Liver (tissue), 9 donors: ENCODE measurements around the gene NCOA3. TPM values are rescaled to one million over a fixed set of nuclear protein-coding genes. Genes with fewer than 3 reads are reported as not detected.

Experiments used
- DNase-seq: peaks from one replicate; pipeline ENCODE4 v3.0.0-alpha.2; 2017; ENCODE audit warnings: low spot score
- H3K27ac ChIP-seq, 2 donors: one replicate each; pipeline ENCODE4 v1.7.0; 2013; ENCODE audit warnings: inconsistent platforms in 2 of 2, low read length in 2 of 2, control low read depth in 1 of 2, low read depth in 1 of 2, mild to moderate bottlenecking in 1 of 2
- H3K27me3 ChIP-seq, 4 donors: one replicate each; pipeline versions ENCODE4 v1.6.1 to v1.7.0; 2013; ENCODE audit warnings: low read length in 3 of 4, inconsistent platforms in 1 of 4, mild to moderate bottlenecking in 1 of 4, moderate library complexity in 1 of 4; ENCODE audit not compliant: control insufficient read depth in 4 of 4, insufficient read depth in 4 of 4
- H3K36me3 ChIP-seq, 4 donors: one replicate each; pipeline versions ENCODE4 v1.6.1 to v1.7.0; 2013; ENCODE audit warnings: low read length in 3 of 4, mild to moderate bottlenecking in 3 of 4, low read depth in 1 of 4, moderate library complexity in 1 of 4; ENCODE audit not compliant: control insufficient read depth in 4 of 4, insufficient read depth in 3 of 4
- H3K4me1 ChIP-seq, 4 donors: one replicate each; pipeline versions ENCODE4 v1.6.1 to v1.7.0; 2013; ENCODE audit warnings: low read length in 3 of 4, mild to moderate bottlenecking in 3 of 4, moderate library complexity in 1 of 4; ENCODE audit not compliant: control insufficient read depth in 4 of 4, insufficient read depth in 4 of 4
- H3K4me3 ChIP-seq, 3 donors: one replicate each; pipeline versions ENCODE4 v1.6.1 to v1.7.0; 2013; ENCODE audit warnings: low read length in 3 of 3, control low read depth in 1 of 3, low read depth in 1 of 3, mild to moderate bottlenecking in 1 of 3
- H3K9ac ChIP-seq, 2 donors: one replicate each; pipeline ENCODE4 v1.7.0; 2013; ENCODE audit warnings: low read length in 2 of 2, mild to moderate bottlenecking in 2 of 2, moderate library complexity in 2 of 2, control low read depth in 1 of 2, low read depth in 1 of 2
- H3K9me3 ChIP-seq, 4 donors: one replicate each; pipeline versions ENCODE4 v1.6.1 to v1.7.0; 2013; ENCODE audit warnings: low read length in 3 of 4; ENCODE audit not compliant: control insufficient read depth in 4 of 4
- EGR1 ChIP-seq, 2 donors: IDR thresholded peaks; 2 replicates each; pipeline ENCODE4 v1.6.1; 2016 to 2018; ENCODE audit warnings: antibody characterized with exemption in 2 of 2, low read depth in 2 of 2
- FOXA1 ChIP-seq: IDR thresholded peaks from 2 replicates; pipeline ENCODE4 v1.6.1; 2016; ENCODE audit warnings: antibody characterized with exemption
- FOXA2 ChIP-seq: IDR thresholded peaks from 2 replicates; pipeline ENCODE4 v1.6.1; 2016; ENCODE audit warnings: antibody characterized with exemption
- GABPA ChIP-seq, 2 donors: IDR thresholded peaks in 1 of 2; conservative IDR thresholded peaks in 1 of 2; 2 replicates each; pipeline ENCODE4 v1.6.1; 2016; ENCODE audit warnings: antibody characterized with exemption in 2 of 2, mild to moderate bottlenecking in 1 of 2, moderate library complexity in 1 of 2
- HNF4A ChIP-seq, 2 donors: conservative IDR thresholded peaks; 2 replicates each; pipeline ENCODE4 v1.6.1; 2016; ENCODE audit warnings: antibody characterized with exemption in 2 of 2, mild to moderate bottlenecking in 2 of 2
- HNF4G ChIP-seq: IDR thresholded peaks from 2 replicates; pipeline ENCODE4 v1.6.1; 2016; ENCODE audit warnings: antibody characterized with exemption
- JUND ChIP-seq, 2 donors: IDR thresholded peaks; 2 replicates each; pipeline ENCODE4 v1.6.1; 2016; ENCODE audit warnings: antibody characterized with exemption in 2 of 2
- NR2F2 ChIP-seq: IDR thresholded peaks from 2 replicates; pipeline ENCODE4 v1.6.1; 2016; ENCODE audit warnings: antibody characterized with exemption
- RAD21 ChIP-seq, 2 donors: IDR thresholded peaks; 2 replicates each; pipeline ENCODE4 v1.6.1; 2016; ENCODE audit warnings: antibody characterized with exemption in 2 of 2, mild to moderate bottlenecking in 2 of 2
- RXRA ChIP-seq, 2 donors: IDR thresholded peaks; 2 replicates each; pipeline ENCODE4 v1.6.1; 2017 to 2018; ENCODE audit warnings: antibody characterized with exemption in 2 of 2, mild to moderate bottlenecking in 1 of 2
- SP1 ChIP-seq: IDR thresholded peaks from 2 replicates; pipeline ENCODE4 v1.6.1; 2018; ENCODE audit warnings: antibody characterized with exemption, mild to moderate bottlenecking
- TAF1 ChIP-seq: conservative IDR thresholded peaks from 2 replicates; pipeline ENCODE4 v1.6.1; 2016; ENCODE audit warnings: antibody characterized with exemption, mild to moderate bottlenecking
- YY1 ChIP-seq: IDR thresholded peaks from 2 replicates; pipeline ENCODE4 v1.6.1; 2016; ENCODE audit warnings: antibody characterized with exemption, mild to moderate bottlenecking
- WGBS: extraction: QIAGEN DNeasy Blood & Tissue Kit; methylation state at CpG from one replicate; pipeline ENCODE4 v1.1.7; 2013; 5-methylcytosine and 5-hydroxymethylcytosine counted together
- polyA plus RNA-seq, 2 donors: library from polyadenylated mRNA; stranded (reverse) in 1 of 2; unstranded in 1 of 2; fragments of 200-250 nt in 1 of 2; fragments of >200 nt in 1 of 2; fragmentation: Nextera tagmentation in 1 of 2; extraction: Ambion mirVana in 1 of 2; gene quantifications; one replicate each; pipeline versions ENCODE4 v1.2.1 to v1.2.3, GENCODE V29; 2013 to 2015
- total RNA-seq, 2 donors: library from RNA; depleted of rRNA; stranded (reverse); fragments of >200 nt; gene quantifications; one replicate each; pipeline ENCODE4 v1.2.3, GENCODE V29; 2014
- TF ChIP-seq, protein P1 (sequence below): IDR thresholded peaks from 2 replicates; pipeline ENCODE4 v1.6.1; 2016; ENCODE audit warnings: antibody characterized with exemption, mild to moderate bottlenecking
- TF ChIP-seq, protein P2 (sequence below): IDR thresholded peaks from 2 replicates; pipeline ENCODE4 v1.6.1; 2016; ENCODE audit warnings: antibody characterized with exemption
- TF ChIP-seq, protein P3 (sequence below): IDR thresholded peaks from 2 replicates; pipeline ENCODE4 v1.6.1; 2016; ENCODE audit warnings: antibody characterized with exemption
- TF ChIP-seq, protein P4 (sequence below): fragments of 150-350 bp; IDR thresholded peaks from 2 replicates; pipeline ENCODE4 v1.5.1; 2017; ENCODE audit warnings: improper control_type of control experiment, low read depth, low read length; ENCODE audit not compliant: missing input control
- TF ChIP-seq, protein P5 (sequence below): IDR thresholded peaks from 2 replicates; pipeline ENCODE4 v1.6.1; 2016; ENCODE audit warnings: antibody characterized with exemption
- donor health status: healthy.
- donor health status: healthy.
- donor health status: healthy.
- donor health status: healthy.
- donor health status: healthy.

The NCOA3 gene
- total and polyA plus RNA-seq, 4 donors = 3.8 to 18.2 (median 8.9) TPM

DNA sequence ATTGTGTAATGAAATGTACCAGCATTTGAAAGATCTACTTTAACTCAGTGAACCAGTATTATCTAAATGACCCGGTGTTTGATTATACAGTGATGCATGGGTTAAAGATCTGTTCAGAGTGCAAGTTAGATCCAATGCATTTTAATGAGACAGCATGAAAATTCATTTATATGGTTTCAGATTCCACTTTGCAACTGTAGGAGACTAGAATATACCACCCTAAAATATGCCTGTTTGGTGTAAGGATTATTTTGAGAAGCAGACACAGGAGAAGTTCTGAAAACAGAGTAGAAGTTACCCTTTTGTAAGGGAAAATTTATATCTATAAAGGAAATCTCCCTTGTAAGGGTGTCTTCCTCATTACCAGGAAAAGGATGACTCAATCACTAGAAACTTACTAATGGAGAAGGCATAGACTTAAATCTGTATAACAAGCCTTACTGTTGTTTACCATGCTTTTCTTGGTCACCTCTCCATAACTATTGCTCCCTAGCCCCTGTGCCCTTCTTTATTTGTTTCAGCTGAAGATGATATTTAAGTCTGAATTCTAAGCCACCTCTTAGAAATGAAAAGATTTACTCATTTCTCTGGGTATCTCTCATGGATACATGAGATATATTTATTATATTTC, 105.4 kb downstream of the NCOA3 start:
- 77% methylated on average over 1 of the region's 1 CpG for WGBS
- Histone ChIP-seq H3K4me1 (peaks cover 0 to 3% (median 0%) of the 10 kb centered on the region in 4 donors), H3K9ac (no peak overlapping the region), H3K27ac (no peak overlapping the region), H3K36me3 (no peaks in the 10 kb centered on the region), H3K9me3 (no peaks in the 10 kb centered on the region), H3K27me3 (no peaks in the 10 kb centered on the region), H3K4me3 (no peak overlapping the region)
- DNase-seq = no peak
- no peak for TF ChIP-seq JUND (IDR thresholded peaks at IDR 0.05)
- TF ChIP-seq, protein P1, sequence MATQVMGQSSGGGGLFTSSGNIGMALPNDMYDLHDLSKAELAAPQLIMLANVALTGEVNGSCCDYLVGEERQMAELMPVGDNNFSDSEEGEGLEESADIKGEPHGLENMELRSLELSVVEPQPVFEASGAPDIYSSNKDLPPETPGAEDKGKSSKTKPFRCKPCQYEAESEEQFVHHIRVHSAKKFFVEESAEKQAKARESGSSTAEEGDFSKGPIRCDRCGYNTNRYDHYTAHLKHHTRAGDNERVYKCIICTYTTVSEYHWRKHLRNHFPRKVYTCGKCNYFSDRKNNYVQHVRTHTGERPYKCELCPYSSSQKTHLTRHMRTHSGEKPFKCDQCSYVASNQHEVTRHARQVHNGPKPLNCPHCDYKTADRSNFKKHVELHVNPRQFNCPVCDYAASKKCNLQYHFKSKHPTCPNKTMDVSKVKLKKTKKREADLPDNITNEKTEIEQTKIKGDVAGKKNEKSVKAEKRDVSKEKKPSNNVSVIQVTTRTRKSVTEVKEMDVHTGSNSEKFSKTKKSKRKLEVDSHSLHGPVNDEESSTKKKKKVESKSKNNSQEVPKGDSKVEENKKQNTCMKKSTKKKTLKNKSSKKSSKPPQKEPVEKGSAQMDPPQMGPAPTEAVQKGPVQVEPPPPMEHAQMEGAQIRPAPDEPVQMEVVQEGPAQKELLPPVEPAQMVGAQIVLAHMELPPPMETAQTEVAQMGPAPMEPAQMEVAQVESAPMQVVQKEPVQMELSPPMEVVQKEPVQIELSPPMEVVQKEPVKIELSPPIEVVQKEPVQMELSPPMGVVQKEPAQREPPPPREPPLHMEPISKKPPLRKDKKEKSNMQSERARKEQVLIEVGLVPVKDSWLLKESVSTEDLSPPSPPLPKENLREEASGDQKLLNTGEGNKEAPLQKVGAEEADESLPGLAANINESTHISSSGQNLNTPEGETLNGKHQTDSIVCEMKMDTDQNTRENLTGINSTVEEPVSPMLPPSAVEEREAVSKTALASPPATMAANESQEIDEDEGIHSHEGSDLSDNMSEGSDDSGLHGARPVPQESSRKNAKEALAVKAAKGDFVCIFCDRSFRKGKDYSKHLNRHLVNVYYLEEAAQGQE = no peak
- TF ChIP-seq EGR1 (IDR thresholded peaks at IDR 0.05; ENCODE audit: low read depth in 2 of 2) = no peak
- no peak for TF ChIP-seq HNF4A (conservative IDR thresholded peaks at IDR 0.05)
- no peak for TF ChIP-seq YY1
- TF ChIP-seq, protein P2, sequence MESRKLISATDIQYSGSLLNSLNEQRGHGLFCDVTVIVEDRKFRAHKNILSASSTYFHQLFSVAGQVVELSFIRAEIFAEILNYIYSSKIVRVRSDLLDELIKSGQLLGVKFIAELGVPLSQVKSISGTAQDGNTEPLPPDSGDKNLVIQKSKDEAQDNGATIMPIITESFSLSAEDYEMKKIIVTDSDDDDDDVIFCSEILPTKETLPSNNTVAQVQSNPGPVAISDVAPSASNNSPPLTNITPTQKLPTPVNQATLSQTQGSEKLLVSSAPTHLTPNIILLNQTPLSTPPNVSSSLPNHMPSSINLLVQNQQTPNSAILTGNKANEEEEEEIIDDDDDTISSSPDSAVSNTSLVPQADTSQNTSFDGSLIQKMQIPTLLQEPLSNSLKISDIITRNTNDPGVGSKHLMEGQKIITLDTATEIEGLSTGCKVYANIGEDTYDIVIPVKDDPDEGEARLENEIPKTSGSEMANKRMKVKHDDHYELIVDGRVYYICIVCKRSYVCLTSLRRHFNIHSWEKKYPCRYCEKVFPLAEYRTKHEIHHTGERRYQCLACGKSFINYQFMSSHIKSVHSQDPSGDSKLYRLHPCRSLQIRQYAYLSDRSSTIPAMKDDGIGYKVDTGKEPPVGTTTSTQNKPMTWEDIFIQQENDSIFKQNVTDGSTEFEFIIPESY = no peak
- no peak for TF ChIP-seq GABPA (IDR thresholded peaks at IDR 0.05 in 1 of 2, conservative IDR thresholded peaks at IDR 0.05 in 1 of 2)
- TF ChIP-seq RXRA (IDR thresholded peaks at IDR 0.05) = no peak
- no peak for TF ChIP-seq SP1
- TF ChIP-seq, protein P3, sequence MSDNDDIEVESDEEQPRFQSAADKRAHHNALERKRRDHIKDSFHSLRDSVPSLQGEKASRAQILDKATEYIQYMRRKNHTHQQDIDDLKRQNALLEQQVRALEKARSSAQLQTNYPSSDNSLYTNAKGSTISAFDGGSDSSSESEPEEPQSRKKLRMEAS = no peak
- TF ChIP-seq, protein P4, sequence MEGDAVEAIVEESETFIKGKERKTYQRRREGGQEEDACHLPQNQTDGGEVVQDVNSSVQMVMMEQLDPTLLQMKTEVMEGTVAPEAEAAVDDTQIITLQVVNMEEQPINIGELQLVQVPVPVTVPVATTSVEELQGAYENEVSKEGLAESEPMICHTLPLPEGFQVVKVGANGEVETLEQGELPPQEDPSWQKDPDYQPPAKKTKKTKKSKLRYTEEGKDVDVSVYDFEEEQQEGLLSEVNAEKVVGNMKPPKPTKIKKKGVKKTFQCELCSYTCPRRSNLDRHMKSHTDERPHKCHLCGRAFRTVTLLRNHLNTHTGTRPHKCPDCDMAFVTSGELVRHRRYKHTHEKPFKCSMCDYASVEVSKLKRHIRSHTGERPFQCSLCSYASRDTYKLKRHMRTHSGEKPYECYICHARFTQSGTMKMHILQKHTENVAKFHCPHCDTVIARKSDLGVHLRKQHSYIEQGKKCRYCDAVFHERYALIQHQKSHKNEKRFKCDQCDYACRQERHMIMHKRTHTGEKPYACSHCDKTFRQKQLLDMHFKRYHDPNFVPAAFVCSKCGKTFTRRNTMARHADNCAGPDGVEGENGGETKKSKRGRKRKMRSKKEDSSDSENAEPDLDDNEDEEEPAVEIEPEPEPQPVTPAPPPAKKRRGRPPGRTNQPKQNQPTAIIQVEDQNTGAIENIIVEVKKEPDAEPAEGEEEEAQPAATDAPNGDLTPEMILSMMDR = no peak
- no peak for TF ChIP-seq NR2F2
- TF ChIP-seq HNF4G = no peak
- no peak for TF ChIP-seq RAD21 (IDR thresholded peaks at IDR 0.05)
- TF ChIP-seq FOXA2 = no peak
- no peak for TF ChIP-seq FOXA1
- TF ChIP-seq, protein P5, sequence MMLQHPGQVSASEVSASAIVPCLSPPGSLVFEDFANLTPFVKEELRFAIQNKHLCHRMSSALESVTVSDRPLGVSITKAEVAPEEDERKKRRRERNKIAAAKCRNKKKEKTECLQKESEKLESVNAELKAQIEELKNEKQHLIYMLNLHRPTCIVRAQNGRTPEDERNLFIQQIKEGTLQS = no peak
- TF ChIP-seq TAF1 = no peak
